Adrenal gland (tissue), 12 donors: ENCODE results near the gene ANKRD27. TPM values are rescaled to one million over a fixed set of nuclear protein-coding genes. Genes with fewer than 3 reads are reported as not detected.

Experiments used
- DNase-seq, 7 donors: peaks; one replicate each; pipeline ENCODE4 v3.0.0-alpha.2; 2019 to 2020
- H3K27ac ChIP-seq, 5 donors: fragments of 200-600 bp; sonication (generic) in 4 of 5; 1 replicate in 3 of 5; 2 replicates in 2 of 5; pipeline versions ENCODE4 v1.5.1 to v1.8.0; 2016 to 2020; ENCODE audit warnings: mild to moderate bottlenecking in 1 of 5
- H3K27me3 ChIP-seq: fragments of 200-600 bp; 2 replicates; pipeline ENCODE4 v1.8.0; 2021
- H3K36me3 ChIP-seq, 2 donors: fragments of 200-600 bp; replicated peaks in 1 of 2; 1 replicate in 1 of 2; 2 replicates in 1 of 2; pipeline versions ENCODE4 v1.5.1 to v1.8.0; 2018 to 2022
- H3K4me1 ChIP-seq, 2 donors: fragments of 200-600 bp; replicated peaks in 1 of 2; 1 replicate in 1 of 2; 2 replicates in 1 of 2; pipeline versions ENCODE4 v1.5.1 to v1.8.0; 2018 to 2021
- H3K4me3 ChIP-seq, 4 donors: fragments of 200-600 bp; sonication (generic) in 3 of 4; one replicate each; pipeline ENCODE4 v1.5.1; 2016 to 2018
- H3K9me3 ChIP-seq, 3 donors: fragments of 200-600 bp; sonication (generic) in 1 of 3; replicated peaks in 1 of 3; 1 replicate in 2 of 3; 2 replicates in 1 of 3; pipeline versions ENCODE4 v1.5.1 to v1.8.0; 2016 to 2021
- CTCF ChIP-seq, 6 experiments: fragments of 450-650 bp in 4 of 6; fragments of 200-600 bp in 2 of 6; sonication (generic) in 1 of 6; IDR thresholded peaks; 1 replicate in 5 of 6; 2 replicates in 1 of 6; pipeline versions ENCODE4 v1.5.1 to v1.8.0; 2016 to 2021; ENCODE audit warnings: antibody characterized with exemption in 6 of 6, mild to moderate bottlenecking in 2 of 6, moderate library complexity in 1 of 6
- POLR2A ChIP-seq, 2 donors: fragments of 450-650 bp; IDR thresholded peaks; one replicate each; pipeline ENCODE4 v1.6.1; 2017; ENCODE audit warnings: antibody characterized with exemption in 2 of 2, mild to moderate bottlenecking in 2 of 2, moderate library complexity in 1 of 2
- WGBS, 4 donors: extraction: QIAGEN DNeasy Blood & Tissue Kit in 2 of 4; methylation state at CpG; one replicate each; pipeline versions ENCODE4 v1.1.5 to v1.1.7; 2013 to 2017; 5-methylcytosine and 5-hydroxymethylcytosine counted together
- intact Hi-C, 2 donors: fragments of 100-400 bp; cut with DNase I; formaldehyde crosslinking; loops; one replicate each; pipeline versions ENCODE4 v1.14.1 to v1.15.0; 2022 to 2023
- polyA plus RNA-seq, 3 donors: library from polyadenylated mRNA; stranded (reverse); fragments of 200-250 nt in 2 of 3; fragments of 350-450 nt in 1 of 3; fragmentation: Illumina TruSeq in 1 of 3; extraction: RNeasy Lipid Tissue Mini Kit (QIAGEN cat#74804) in 1 of 3; gene quantifications; one replicate each; pipeline ENCODE4 v1.2.3, GENCODE V29; 2013 to 2014
- small RNA-seq, 2 donors: library from RNA; depleted of rRNA; stranded (forward); fragments of <200 nt; gene quantifications; one replicate each; pipeline ENCODE3, GENCODE V24; 2016
- total RNA-seq, 9 donors: library from RNA; depleted of rRNA in 4 of 9; stranded (reverse); fragments of >200 nt in 4 of 9; fragments of 120-200 nt in 1 of 9; fragmentation: NEBNext Ultra II Directional in 1 of 9; extraction: Animal tissue kit (Norgen Biotek cat#: 25700) in 1 of 9; gene quantifications; one replicate each; pipeline versions ENCODE4 v1.1.0 to v1.2.4, GENCODE V29; 2013 to 2023
- donor health status: healthy with polysubstance abuse.
- donor health status: Bipolar disorder and iron deficiency.
- donor health status: DM: yes; HTN: yes; CAD: no.
- donor health status: DM: no; HTN: no; CAD: no.
- donor health status: DM: no; HTN: no; CAD: no.
- donor health status: DM: yes; HTN: yes; CAD: no.

The ANKRD27 gene
- total and polyA plus RNA-seq, 12 donors: 7.2 to 25.3 (median 18.2) TPM

GRCh38 chr19:32550666-32551065, 124.3 kb downstream of the ANKRD27 start:
- no peak overlapping the region for H3K27ac ChIP-seq
- H3K9me3 ChIP-seq: no peaks in the 10 kb centered on the region
- H3K4me3 ChIP-seq: no peak overlapping the region
- H3K4me1 ChIP-seq: no peaks in the 10 kb centered on the region
- WGBS, 4 donors: 63 to 73% (median 70%) methylated on average over 5 of the region's 5 CpGs
- H3K27me3 ChIP-seq: no peaks in the 10 kb centered on the region
- no peaks in the 10 kb centered on the region for H3K36me3 ChIP-seq
- no peak for TF ChIP-seq CTCF (IDR thresholded peaks at IDR 0.05)
- TF ChIP-seq POLR2A (IDR thresholded peaks at IDR 0.05): no peak
- intact Hi-C loops: no loop called here
- DNase-seq: no peak

Small RNA genes within 50 kb of the gene (small RNA-seq; reads per million reads assigned to genes)
- 0 reads per million in 2 donors for gene RN7SL789P
- gene SNORA68B: 0 reads per million in 2 donors

Other genes with a start within 250 kb of the ANKRD27 start
- gene PDCD5, start 94.0 kb downstream of the ANKRD27 start, total RNA-seq: 100 to 1,000 TPM in 4 of 9 donors, 10 to 100 TPM in 5; 56.4 to 213 (median 99.0) TPM
- 100 to 1,000 TPM; 190 to 274 (median 208) TPM for gene PDCD5, start 94.0 kb downstream of the ANKRD27 start, polyA plus RNA-seq
- 1 to 10 TPM in 4 of 9 donors, under 1 TPM in 5; 0.25 to 2.3 (median 0.84) TPM for gene RGS9BP, start 668 bp upstream of the ANKRD27 start, total RNA-seq
- under 1 TPM; 0.10 to 0.37 (median 0.24) TPM for gene RGS9BP, start 668 bp upstream of the ANKRD27 start, polyA plus RNA-seq
- 10 to 100 TPM; 15.2 to 34.9 (median 22.6) TPM for gene NUDT19, start 16.6 kb upstream of the ANKRD27 start, total RNA-seq
- 10 to 100 TPM in 1 of 3 donors, 1 to 10 TPM in 2; 6.8 to 28.5 (median 7.3) TPM for gene NUDT19, start 16.6 kb upstream of the ANKRD27 start, polyA plus RNA-seq
- 1 to 10 TPM in 5 of 9 donors, under 1 TPM in 2, not detected in 2; 0.83 to 3.7 (median 1.2) TPM for gene TDRD12, start 44.6 kb upstream of the ANKRD27 start, total RNA-seq
- gene TDRD12, start 44.6 kb upstream of the ANKRD27 start, polyA plus RNA-seq: 1 to 10 TPM in 2 of 3 donors, under 1 TPM in 1; 0.08 to 1.1 (median 1.0) TPM
- under 1 TPM in 4 of 9 donors, not detected in 5; 0.21 to 0.50 (median 0.39) TPM for gene SLC7A9, start 194.6 kb upstream of the ANKRD27 start, total RNA-seq
- gene SLC7A9, start 194.6 kb upstream of the ANKRD27 start, polyA plus RNA-seq: under 1 TPM; 0.11 to 0.51 (median 0.48) TPM